Uterus (tissue), 2 donors: ENCODE measurements around the gene MYO1A.

Source experiments
- POLR2A ChIP-seq, 2 donors: fragments of 450-650 bp; IDR thresholded peaks; one replicate each; pipeline ENCODE4 v1.6.1; 2016; ENCODE audit warnings: antibody characterized with exemption in 2 of 2, mild to moderate bottlenecking in 1 of 2, moderate library complexity in 1 of 2
- TF ChIP-seq, protein P1 (sequence below), 4 experiments: fragments of 200-600 bp in 2 of 4; fragments of 450-650 bp in 2 of 4; sonication (generic) in 2 of 4; IDR thresholded peaks; one replicate each; pipeline ENCODE4 v1.5.1; 2016 to 2019; ENCODE audit warnings: antibody characterized with exemption in 4 of 4, mild to moderate bottlenecking in 2 of 4, moderate library complexity in 1 of 4

- TF ChIP-seq POLR2A (IDR thresholded peaks at IDR 0.05): no peak
- TF ChIP-seq, protein P1, sequence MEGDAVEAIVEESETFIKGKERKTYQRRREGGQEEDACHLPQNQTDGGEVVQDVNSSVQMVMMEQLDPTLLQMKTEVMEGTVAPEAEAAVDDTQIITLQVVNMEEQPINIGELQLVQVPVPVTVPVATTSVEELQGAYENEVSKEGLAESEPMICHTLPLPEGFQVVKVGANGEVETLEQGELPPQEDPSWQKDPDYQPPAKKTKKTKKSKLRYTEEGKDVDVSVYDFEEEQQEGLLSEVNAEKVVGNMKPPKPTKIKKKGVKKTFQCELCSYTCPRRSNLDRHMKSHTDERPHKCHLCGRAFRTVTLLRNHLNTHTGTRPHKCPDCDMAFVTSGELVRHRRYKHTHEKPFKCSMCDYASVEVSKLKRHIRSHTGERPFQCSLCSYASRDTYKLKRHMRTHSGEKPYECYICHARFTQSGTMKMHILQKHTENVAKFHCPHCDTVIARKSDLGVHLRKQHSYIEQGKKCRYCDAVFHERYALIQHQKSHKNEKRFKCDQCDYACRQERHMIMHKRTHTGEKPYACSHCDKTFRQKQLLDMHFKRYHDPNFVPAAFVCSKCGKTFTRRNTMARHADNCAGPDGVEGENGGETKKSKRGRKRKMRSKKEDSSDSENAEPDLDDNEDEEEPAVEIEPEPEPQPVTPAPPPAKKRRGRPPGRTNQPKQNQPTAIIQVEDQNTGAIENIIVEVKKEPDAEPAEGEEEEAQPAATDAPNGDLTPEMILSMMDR (IDR thresholded peaks at IDR 0.05): no peak
These were observed 9.7 kb downstream of the MYO1A start for GRCh38 chr12:57040211-57040610.
